Stimulated activated CD8-positive, alpha-beta memory T cell treated with anti-CD3 and anti-CD28 coated beads, Interleukin-7, amount 100 ng/mL, for 1 hour (primary cell): ENCODE measurements around the gene LAPTM5.

ENCODE experiments used
- DNase-seq, 2 donors: peaks; one replicate each; pipeline ENCODE4 v3.0.0-alpha.2; 2020; ENCODE audit warnings: low read depth in 2 of 2

LAPTM5 gene

DNA sequence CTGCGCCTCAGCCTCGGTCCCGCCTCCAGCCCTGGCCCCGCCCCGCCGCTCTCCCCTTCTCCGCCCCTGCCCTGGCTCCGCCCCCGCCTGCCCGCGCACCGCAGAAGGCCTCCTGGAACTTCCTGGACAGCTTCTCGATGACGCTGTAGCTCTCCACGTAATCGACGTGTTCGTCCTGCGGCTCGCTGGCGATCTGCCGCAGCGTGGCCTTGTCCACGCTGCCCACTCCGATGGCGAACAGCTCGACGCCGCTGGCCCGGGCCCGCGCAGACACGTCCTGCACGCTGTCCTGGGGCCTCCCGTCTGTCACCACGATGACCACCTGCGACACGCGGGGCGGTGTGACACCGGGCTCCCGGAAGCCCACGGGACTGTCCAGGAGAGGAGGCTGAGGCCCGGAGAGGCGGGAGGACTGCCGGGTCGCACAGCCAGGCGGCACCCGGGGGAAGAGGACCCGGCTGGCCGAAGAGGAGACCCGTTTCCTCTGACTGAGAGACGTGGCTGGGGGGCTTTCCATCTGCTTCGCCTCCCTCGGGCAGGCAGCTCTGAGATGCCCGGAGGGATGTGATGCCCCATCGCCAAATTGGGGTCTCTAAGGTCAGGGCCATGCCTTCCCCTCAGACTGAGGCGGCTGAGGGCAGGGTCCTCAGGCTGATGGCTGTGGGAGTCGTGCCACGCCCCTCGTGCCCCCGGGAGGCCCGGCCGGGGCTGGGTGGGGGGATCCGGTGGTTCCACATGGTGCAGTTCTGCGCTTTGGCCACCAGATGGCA, 38.8 kb downstream of the LAPTM5 start:
- DNase-seq, result peak; percentile 75 to 77

DNA sequence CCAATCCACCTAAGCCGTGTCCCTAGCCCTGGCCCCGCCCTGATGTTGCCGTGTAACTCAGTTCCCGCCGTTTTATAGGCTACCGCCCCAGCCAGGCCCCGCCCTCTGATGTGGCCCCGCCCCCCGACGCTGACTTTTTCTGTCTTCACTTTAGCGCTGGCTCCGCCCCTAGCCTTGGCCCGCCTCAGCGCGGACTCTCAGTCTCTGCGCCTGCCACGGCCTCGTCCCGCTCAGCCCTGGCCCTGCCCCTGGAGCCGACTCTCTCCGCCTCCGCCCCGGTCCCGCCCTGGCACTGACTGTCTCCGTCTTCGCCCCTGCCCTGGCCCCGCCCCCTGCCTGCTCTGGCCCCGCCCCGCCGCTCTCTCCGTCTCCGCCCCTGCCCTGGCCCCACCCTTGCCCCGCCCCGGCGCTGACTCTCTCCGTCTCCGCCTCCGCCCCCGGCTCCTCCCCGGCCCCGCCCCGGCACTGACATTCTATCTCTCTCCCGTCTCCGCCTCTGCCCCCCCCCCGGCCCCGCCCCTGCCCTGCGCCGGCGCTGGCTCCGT, 39.4 kb downstream of the LAPTM5 start:
- peak; percentile 99 for DNase-seq

- DNase-seq, result no peak
Observed at GRCh38 chr1:30716646-30717045, 40.9 kb downstream of the LAPTM5 start.

- DNase-seq, result no peak
Observed at GRCh38 chr1:30715886-30716285, 41.7 kb downstream of the LAPTM5 start.

GRCh38 chr1:30715216-30715615, 42.4 kb downstream of the LAPTM5 start:
- no peak for DNase-seq

DNA sequence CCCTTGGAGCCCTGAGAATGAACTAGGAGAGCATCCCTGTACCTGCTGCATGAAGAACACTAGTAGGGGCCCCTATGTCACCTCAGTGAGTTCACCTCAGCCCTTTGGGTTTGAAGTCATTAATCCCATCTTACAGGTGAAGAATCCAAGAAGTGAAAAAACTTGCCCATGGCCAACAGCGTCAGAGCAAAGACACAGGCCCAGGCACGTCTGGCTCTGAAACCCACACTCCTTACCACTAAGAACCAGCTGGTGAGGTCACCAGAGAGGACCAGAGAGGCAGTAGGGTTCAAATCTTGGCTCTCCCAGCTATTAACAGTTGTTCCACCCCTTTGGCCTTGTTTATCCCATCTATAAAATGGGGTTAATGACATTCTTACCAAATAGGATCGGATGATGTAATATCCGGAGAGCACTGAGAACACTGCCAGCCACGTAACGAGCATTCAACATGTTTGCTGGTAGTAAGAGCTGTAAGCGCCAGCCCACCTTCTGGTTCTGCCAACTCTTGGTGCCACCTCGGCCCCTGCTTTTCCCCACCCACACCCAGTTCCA, 43.0 kb downstream of the LAPTM5 start:
- no peak for DNase-seq

DNA sequence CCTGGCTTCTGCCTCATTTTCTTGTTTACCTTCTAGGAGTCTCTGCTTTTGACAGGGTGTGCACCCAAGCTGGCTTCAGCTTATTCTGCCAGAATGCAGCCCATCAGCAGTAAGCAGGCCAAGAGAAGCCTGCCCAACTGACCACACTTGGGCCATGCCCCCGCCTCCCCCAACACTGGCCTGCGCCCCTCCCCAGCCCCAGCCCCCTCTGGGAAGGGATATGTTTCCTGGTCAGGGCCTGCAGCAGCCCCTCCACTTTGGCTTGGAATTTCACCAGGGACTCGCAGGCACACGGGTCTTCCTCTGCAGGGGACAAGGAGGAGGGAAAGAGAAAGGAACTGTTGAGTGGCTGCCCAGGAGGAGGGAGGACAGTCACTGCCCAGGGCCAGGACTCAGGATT, 43.5 kb downstream of the LAPTM5 start:
- no peak for DNase-seq

GRCh38 chr1:30713311-30713710, 44.3 kb downstream of the LAPTM5 start:
- no peak for DNase-seq

DNA sequence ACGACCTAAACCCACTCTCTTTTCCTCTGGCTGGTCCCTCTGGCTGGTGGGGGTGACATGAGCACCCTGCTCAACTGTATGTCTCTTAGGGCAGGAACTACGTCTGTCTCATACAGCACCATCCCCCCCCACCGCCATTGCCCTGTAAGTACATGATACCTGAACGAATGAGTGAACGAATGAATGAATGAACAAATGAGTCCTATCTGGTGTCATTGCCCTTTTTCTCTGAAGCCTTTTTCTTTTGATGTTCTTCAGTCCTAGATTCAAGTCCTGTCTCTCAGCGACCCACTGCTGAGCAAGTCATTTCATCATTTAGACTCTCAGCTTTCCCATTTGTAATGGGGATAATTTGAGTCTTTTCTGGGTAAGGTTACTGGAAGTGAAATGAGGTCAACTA, 45.0 kb downstream of the LAPTM5 start:
- no peak for DNase-seq

- no peak for DNase-seq
Observed at GRCh38 chr1:30710407-30710806, 47.2 kb downstream of the LAPTM5 start.

DNA sequence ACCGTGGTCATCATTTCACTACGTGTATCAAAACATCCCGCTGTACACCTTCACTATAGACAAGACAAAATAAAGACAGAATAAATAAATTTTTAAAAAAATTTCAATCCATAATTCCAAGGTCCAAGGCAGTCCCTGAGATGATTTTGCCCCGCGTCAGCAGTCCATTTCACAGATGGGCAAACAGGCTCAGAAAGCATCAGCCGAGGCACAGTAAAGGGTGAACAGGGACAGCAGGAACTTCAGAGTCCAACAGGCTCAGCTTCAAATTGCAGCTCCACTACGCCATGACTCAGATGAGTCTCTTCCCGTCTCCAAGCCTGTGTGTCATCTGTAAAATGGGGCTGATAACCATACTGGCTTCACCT, 49.2 kb downstream of the LAPTM5 start:
- no peak for DNase-seq

- DNase-seq, result peak; percentile 25 to 29
Observed at GRCh38 chr1:30707412-30708360, 49.9 kb downstream of the LAPTM5 start.

GRCh38 chr1:30706528-30706927, 51.0 kb downstream of the LAPTM5 start:
- DNase-seq, result no peak

DNA sequence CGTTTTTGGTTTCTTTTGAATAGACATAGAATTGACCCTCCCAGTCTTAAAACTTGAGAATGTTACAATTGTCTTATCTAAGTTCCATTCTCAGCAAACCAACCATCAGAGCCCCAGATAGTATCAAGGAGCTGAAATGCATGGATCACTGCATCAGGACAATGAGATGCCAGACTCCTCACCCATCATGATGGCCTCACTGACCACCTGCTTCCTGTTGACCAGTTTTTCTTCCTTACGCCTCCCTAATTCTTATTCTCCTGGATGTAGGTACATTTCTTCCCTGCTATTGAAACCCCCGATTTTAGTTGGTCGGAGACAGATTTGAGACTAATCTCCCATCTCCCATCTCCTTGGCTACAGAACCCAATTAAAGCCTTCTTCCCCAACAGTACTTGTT, 51.9 kb downstream of the LAPTM5 start:
- no peak for DNase-seq

- DNase-seq, result no peak
Observed at GRCh38 chr1:30704765-30705509, 52.6 kb downstream of the LAPTM5 start.

DNA sequence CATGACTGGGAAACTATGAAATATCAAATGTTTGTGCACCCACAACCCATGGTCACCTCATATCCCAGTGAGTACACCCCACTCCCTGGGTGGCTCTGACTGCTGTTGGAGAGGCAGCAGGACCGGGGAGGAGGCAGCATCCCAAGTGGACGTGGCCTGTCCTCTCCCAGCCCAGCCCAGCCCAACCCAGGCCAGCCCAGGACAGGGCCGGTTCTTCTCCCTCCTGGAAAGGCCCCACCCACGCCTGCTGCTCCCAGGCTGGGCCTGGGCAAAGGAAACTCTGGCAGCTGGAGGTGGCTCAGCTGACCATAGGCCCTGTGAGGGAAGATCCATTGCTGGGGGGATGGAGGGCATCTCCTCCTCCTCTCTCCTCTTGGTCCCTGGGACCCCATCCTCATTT, 53.3 kb downstream of the LAPTM5 start:
- no peak for DNase-seq

GRCh38 chr1:30702823-30703222, 54.8 kb downstream of the LAPTM5 start:
- no peak for DNase-seq

DNA sequence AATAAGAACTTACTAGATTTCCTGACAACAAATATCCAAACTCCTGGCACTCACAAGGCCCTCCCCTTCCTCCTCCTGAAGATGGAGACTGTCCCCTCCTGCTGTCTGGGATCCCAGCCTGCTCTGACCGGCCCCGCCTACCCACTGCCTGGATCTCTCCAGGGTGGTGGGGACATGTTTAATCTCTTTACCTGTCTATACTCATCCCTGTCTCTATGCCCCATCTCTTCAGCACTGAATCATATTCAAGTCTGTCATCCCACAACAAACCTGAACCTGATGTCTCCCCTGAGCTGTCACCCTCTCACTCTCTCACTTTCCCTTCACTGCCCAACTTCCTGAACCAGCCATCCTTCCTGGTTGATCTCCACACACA, 56.3 kb downstream of the LAPTM5 start:
- DNase-seq, result no peak

- no peak for DNase-seq
Observed at GRCh38 chr1:30700528-30701257, 56.9 kb downstream of the LAPTM5 start.

DNA sequence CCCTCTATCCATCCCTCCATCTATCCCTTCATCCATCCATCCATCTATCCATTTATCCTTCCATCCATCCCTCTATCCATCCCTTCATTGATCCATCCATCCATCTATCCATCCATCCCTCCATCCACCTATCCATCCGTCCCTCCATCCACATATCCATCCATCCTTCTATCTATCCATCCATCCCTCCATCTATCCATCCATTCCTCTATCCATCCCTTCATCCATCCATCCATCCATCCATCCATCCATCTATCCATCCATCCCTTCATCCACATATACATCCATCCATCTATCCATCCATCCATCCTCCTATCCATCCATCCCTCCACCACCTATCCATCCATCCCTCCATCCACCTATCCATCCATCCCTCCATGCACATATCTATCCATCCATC, 57.8 kb downstream of the LAPTM5 start:
- no peak for DNase-seq

GRCh38 chr1:30698401-30698981, 59.1 kb downstream of the LAPTM5 start:
- no peak for DNase-seq
